ENCODE results near the gene HSPH1. TPM values are rescaled to one million over a fixed set of nuclear protein-coding genes. Genes with fewer than 3 reads are reported as not detected.
A peak's percentile ranks its signal among the peaks of the same experiment; 100 is the strongest.

Gene HSPH1
- polyA plus RNA-seq, 1 donor (not counting 4 experiments of a cell fraction or from before 2014, with no cell fraction given) = 111 TPM

DNA sequence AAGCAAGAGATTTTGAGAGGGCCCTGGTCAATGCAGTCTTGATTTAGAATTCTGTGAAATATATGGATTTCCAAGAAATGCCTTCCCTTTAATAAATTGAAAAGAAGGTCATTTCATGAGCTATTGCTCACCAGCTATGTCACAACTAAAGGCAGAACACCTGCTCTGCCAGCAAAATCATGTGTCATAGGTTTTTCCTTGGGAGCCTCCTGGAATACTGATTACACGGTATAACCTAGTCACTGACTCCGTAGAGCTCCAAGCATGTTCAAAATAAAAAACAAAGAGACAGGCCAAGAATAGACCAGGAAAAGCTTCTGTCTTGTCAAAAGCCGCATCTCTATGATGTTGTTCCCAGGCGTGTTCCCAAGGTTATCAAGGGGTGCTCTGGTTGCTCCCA, 45.5 kb downstream of the HSPH1 start:
- FAIRE-seq = peak; percentile 43
- H4K20me1 ChIP-seq (ENCODE audit: control insufficient read depth, extremely low read depth, insufficient read depth, low read length) = no peaks in the 10 kb centered on the region
- peak; percentile 4 for DNase-seq (ENCODE audit: low read depth, low spot score)

DNA sequence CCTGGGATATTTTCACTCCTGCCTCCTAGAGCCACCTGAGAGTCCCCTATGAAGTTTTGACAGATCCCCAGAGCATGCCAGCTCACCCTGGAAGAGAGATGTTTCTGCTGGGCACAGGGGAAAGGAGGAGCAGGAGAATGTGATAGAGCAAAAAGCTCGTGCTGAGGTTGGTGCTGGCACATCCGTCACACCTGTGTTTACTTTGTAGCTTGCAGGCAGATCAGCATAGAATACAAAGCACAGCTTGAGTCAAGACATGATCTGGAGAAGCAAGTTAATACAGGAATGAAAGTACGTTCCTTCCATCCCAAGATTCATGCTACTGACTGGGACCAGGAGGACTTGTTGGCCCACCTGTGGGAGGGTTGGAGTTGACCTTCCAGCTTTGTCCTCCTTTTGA, 46.1 kb downstream of the HSPH1 start:
- no peak for DNase-seq (ENCODE audit: low read depth, low spot score)
- H3K4me1 ChIP-seq (ENCODE audit: control insufficient read depth, extremely low read depth, insufficient read depth, low read length) = peaks cover 19% of the 10 kb centered on the region
- no peaks in the 10 kb centered on the region for H3K27me3 ChIP-seq (ENCODE audit: control insufficient read depth, extremely low read depth, insufficient read depth, low read length)
- peak; percentile 55 for FAIRE-seq
- no peaks in the 10 kb centered on the region for H4K20me1 ChIP-seq (ENCODE audit: control insufficient read depth, extremely low read depth, insufficient read depth, low read length)
- TF ChIP-seq, protein P1, sequence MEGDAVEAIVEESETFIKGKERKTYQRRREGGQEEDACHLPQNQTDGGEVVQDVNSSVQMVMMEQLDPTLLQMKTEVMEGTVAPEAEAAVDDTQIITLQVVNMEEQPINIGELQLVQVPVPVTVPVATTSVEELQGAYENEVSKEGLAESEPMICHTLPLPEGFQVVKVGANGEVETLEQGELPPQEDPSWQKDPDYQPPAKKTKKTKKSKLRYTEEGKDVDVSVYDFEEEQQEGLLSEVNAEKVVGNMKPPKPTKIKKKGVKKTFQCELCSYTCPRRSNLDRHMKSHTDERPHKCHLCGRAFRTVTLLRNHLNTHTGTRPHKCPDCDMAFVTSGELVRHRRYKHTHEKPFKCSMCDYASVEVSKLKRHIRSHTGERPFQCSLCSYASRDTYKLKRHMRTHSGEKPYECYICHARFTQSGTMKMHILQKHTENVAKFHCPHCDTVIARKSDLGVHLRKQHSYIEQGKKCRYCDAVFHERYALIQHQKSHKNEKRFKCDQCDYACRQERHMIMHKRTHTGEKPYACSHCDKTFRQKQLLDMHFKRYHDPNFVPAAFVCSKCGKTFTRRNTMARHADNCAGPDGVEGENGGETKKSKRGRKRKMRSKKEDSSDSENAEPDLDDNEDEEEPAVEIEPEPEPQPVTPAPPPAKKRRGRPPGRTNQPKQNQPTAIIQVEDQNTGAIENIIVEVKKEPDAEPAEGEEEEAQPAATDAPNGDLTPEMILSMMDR (optimal IDR thresholded peaks at IDR 0.05 in 1 of 3, IDR thresholded peaks at IDR 0.05 in 1 of 3, conservative IDR thresholded peaks at IDR 0.05 in 1 of 3; ENCODE audit: extremely low read depth in 1 of 3, insufficient read depth in 2 of 3, low read length in 3 of 3) = no peak
- no peak for TF ChIP-seq EZH2 (IDR thresholded peaks at IDR 0.05; ENCODE audit: low read length)
- peak overlapping the region; percentile 66 for H3K4me2 ChIP-seq (ENCODE audit: control insufficient read depth, extremely low read depth, insufficient read depth, low read depth, low read length)
- H2AFZ ChIP-seq (ENCODE audit: control insufficient read depth, low read length) = peak overlapping the region; percentile 20
- H3K9ac ChIP-seq (ENCODE audit: control insufficient read depth, extremely low read depth, insufficient read depth, low read length) = peak overlapping the region; percentile 10
- no peaks in the 10 kb centered on the region for H3K36me3 ChIP-seq (ENCODE audit: control insufficient read depth in 2 of 2, extremely low read depth in 1 of 2, insufficient read depth in 2 of 2, low read length in 2 of 2)
- H3K27ac ChIP-seq (ENCODE audit: control insufficient read depth, insufficient read depth, low read length) = peak overlapping the region; percentile 56
- dilution Hi-C loops (cut with MboI; ENCODE audit: extremely low pct_ligation_motif_present, low sequenced_read_pairs) = no loop called here
- H3K4me3 ChIP-seq (ENCODE audit: control insufficient read depth in 2 of 3, extremely low read depth in 1 of 3, insufficient read depth in 2 of 3, low read depth in 1 of 3, low read length in 3 of 3) = peak overlapping the region in 1 of 3 experiments; percentile 17
- no peaks in the 10 kb centered on the region for H3K79me2 ChIP-seq (ENCODE audit: control insufficient read depth, insufficient read depth, low read length)
- H3K9me1 ChIP-seq (ENCODE audit: control insufficient read depth, extremely low read depth, insufficient read depth, low read length) = no peaks in the 10 kb centered on the region
- H3K9me3 ChIP-seq (ENCODE audit: control insufficient read depth, low read depth, low read length) = no peaks in the 10 kb centered on the region

More for the DNA sequence above, 45.5 kb downstream of the HSPH1 start:
- no peak for TF ChIP-seq EZH2 (IDR thresholded peaks at IDR 0.05; ENCODE audit: low read length)
- TF ChIP-seq, protein P1 (optimal IDR thresholded peaks at IDR 0.05 in 1 of 3, IDR thresholded peaks at IDR 0.05 in 1 of 3, conservative IDR thresholded peaks at IDR 0.05 in 1 of 3; ENCODE audit: extremely low read depth in 1 of 3, insufficient read depth in 2 of 3, low read length in 3 of 3) = no peak
- Histone ChIP-seq H2AFZ (ENCODE audit: control insufficient read depth, low read length) (no peak overlapping the region), H3K27me3 (ENCODE audit: control insufficient read depth, extremely low read depth, insufficient read depth, low read length) (no peaks in the 10 kb centered on the region), H3K9me3 (ENCODE audit: control insufficient read depth, low read depth, low read length) (no peaks in the 10 kb centered on the region), H3K36me3 (ENCODE audit: control insufficient read depth in 2 of 2, extremely low read depth in 1 of 2, insufficient read depth in 2 of 2, low read length in 2 of 2) (no peaks in the 10 kb centered on the region), H3K9me1 (ENCODE audit: control insufficient read depth, extremely low read depth, insufficient read depth, low read length) (no peaks in the 10 kb centered on the region), H3K79me2 (ENCODE audit: control insufficient read depth, insufficient read depth, low read length) (no peaks in the 10 kb centered on the region), H3K4me1 (ENCODE audit: control insufficient read depth, extremely low read depth, insufficient read depth, low read length) (peaks cover 19% of the 10 kb centered on the region), H3K4me2 (ENCODE audit: control insufficient read depth, extremely low read depth, insufficient read depth, low read depth, low read length) (peak overlapping the region; percentile 66), H3K9ac (ENCODE audit: control insufficient read depth, extremely low read depth, insufficient read depth, low read length) (no peak overlapping the region), H3K27ac (ENCODE audit: control insufficient read depth, insufficient read depth, low read length) (peak overlapping the region; percentile 56), H3K4me3 (ENCODE audit: control insufficient read depth in 2 of 3, extremely low read depth in 1 of 3, insufficient read depth in 2 of 3, low read depth in 1 of 3, low read length in 3 of 3) (no peak overlapping the region)
- dilution Hi-C loops (cut with MboI; ENCODE audit: extremely low pct_ligation_motif_present, low sequenced_read_pairs) = no loop called here
